Placental pericyte (primary cell): ENCODE measurements around the gene OR1J2. TPM values are rescaled to one million over a fixed set of nuclear protein-coding genes. Genes with fewer than 3 reads are reported as not detected.

Source experiments
- total RNA-seq: library from RNA; depleted of rRNA; stranded (reverse); fragments of >200 nt; gene quantifications from 2 replicates; pipeline ENCODE4 v1.2.3, GENCODE V29; 2012

Gene OR1J2
- total RNA-seq: not detected in 2 replicates

GRCh38 chr9:122510502-122510901, at the start of gene OR1J2:
OR1J2 (plus strand) TSS chr9:122510802; CDS start chr9:122510802, 0 bp downstream.

GRCh38 chr9:122477826-122478225, 32.8 kb upstream of the OR1J2 start, which contains the start of gene OR1J1:
OR1J1 (minus strand) TSS chr9:122477926; CDS start chr9:122477926, 0 bp downstream.

GRCh38 chr9:122518841-122519240, 8.2 kb downstream of the OR1J2 start, which contains the start of gene OR1J4:
OR1J4 (plus strand) TSS chr9:122519141; CDS start chr9:122519141, 0 bp downstream.

GRCh38 chr9:122527193-122527592, 16.6 kb downstream of the OR1J2 start, which contains the start of gene OR1N1:
OR1N1 (minus strand) TSS chr9:122527293; CDS start chr9:122527293, 0 bp downstream.

GRCh38 chr9:122552812-122553211, 42.2 kb downstream of the OR1J2 start, which contains the start of gene OR1N2:
OR1N2 (plus strand) TSS chr9:122553112; CDS start chr9:122553212, 100 bp downstream.

Other genes with a start within 250 kb of the OR1J2 start
- 11.0 and 11.2 TPM in 2 replicates for gene RBM18, start 246.0 kb upstream of the OR1J2 start, total RNA-seq
- 41.8 and 45.7 TPM in 2 replicates for gene MRRF, start 245.9 kb upstream of the OR1J2 start, total RNA-seq
- 4.6 and 39.2 TPM in 2 replicates for gene PTGS1, start 139.8 kb upstream of the OR1J2 start, total RNA-seq
- gene OR1J1, start 32.9 kb upstream of the OR1J2 start, total RNA-seq: not detected in 2 replicates
- not detected in 2 replicates for gene OR1J4, start 8.3 kb downstream of the OR1J2 start, total RNA-seq
- not detected in 2 replicates for gene OR1N1, start 16.5 kb downstream of the OR1J2 start, total RNA-seq
- gene OR1N2, start 42.3 kb downstream of the OR1J2 start, total RNA-seq: not detected in 2 replicates
- not detected in 2 replicates for gene OR1L8, start 72.6 kb downstream of the OR1J2 start, total RNA-seq
- not detected in 2 replicates for gene OR1Q1, start 103.9 kb downstream of the OR1J2 start, total RNA-seq
- not detected in 2 replicates for gene OR1B1, start 146.8 kb downstream of the OR1J2 start, total RNA-seq
- gene OR1L1, start 150.9 kb downstream of the OR1J2 start, total RNA-seq: not detected in 2 replicates
- gene OR1L3, start 164.3 kb downstream of the OR1J2 start, total RNA-seq: not detected in 2 replicates
- gene OR1L4, start 213.2 kb downstream of the OR1J2 start, total RNA-seq: not detected in 2 replicates
- gene OR1L6, start 231.5 kb downstream of the OR1J2 start, total RNA-seq: not detected in 2 replicates